HG02798 (cell line): Measurements from ENCODE around the gene MAGI2.

ENCODE experiments used
- ATAC-seq: cut with Tn5 transposase; IDR thresholded peaks from one replicate; pipeline ENCODE4 v1.9.1; 2021; ENCODE audit warnings: mild to moderate bottlenecking; ENCODE audit not compliant: unreplicated experiment, poor library complexity

MAGI2 gene

GRCh38 chr7:78185149-78185745, 1268.2 kb downstream of the MAGI2 start:
- ATAC-seq = no peak

- no peak for ATAC-seq
Observed at GRCh38 chr7:78184299-78184698, 1269.2 kb downstream of the MAGI2 start.

GRCh38 chr7:78179827-78180477, 1273.5 kb downstream of the MAGI2 start:
- no peak for ATAC-seq

GRCh38 chr7:78179211-78179610, 1274.3 kb downstream of the MAGI2 start:
- no peak for ATAC-seq

DNA sequence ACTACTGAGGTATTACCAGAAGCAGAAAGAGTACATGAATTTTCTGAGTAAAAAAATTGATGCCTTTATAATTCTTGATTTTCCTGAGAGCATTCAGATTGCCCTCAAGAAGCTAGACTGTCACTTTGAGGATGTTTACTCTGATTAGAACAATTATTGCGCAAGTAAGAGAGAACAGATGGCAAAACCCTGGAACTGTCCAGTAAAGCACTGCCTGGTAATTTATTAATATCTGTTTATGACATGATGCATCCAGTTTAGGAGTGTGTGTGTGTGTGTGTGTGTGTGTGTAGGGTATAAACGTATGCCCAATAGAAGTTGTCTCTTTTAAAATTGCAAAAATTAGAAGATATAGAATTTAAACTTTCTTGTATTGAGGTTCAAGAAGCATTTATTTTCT, 1275.1 kb downstream of the MAGI2 start:
- no peak for ATAC-seq

DNA sequence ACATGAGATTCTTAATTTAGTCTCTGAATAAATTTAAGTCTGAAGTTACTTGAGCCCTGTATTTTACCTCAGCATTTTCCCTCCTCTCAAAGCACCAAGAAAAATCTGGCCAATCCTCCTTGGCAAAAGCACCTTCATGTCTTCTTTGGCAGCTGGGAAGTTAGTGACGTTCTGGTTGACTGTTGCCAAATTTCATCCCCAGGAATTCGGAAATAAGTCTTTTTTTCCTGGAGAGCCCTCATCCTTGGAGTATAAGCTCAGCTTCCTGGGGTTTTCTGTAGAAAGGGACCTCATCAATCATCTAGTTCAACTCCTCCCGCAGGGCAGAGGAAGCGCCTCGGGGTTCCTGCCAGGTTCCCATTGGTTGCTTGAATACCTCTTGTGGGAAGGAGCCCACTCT, 1277.3 kb downstream of the MAGI2 start:
- no peak for ATAC-seq

- no peak for ATAC-seq
Observed at GRCh38 chr7:78175330-78176100, 1278.0 kb downstream of the MAGI2 start.

GRCh38 chr7:78173666-78174065, 1279.8 kb downstream of the MAGI2 start:
- ATAC-seq = no peak

GRCh38 chr7:78172933-78173591, 1280.4 kb downstream of the MAGI2 start:
- ATAC-seq = no peak

DNA sequence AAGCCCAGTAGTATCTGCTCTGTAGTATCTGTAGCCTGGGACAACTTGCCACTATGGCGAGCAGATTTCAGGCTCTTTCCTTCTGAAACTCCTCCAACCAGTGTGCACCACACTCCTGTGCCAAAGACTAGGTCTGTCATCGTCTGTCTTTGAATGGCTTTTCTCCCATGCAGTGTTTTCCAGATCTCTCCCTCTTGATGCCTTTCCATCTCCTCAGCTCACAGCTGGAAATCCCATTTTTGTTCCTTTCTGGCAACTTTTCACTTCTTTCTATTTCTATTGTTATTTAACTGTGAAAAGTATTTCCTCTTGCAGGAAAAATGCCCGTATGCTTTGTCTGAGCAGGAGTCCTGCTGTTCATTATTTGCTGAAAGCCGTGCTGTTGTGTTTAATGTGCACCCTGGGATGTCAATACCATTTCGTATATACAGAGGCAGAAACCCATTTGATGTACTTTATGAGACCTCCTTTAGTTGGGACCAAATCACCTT, 1281.2 kb downstream of the MAGI2 start:
- ATAC-seq = no peak

GRCh38 chr7:78171398-78171797, 1282.1 kb downstream of the MAGI2 start:
- ATAC-seq = no peak

GRCh38 chr7:78170815-78171214, 1282.7 kb downstream of the MAGI2 start:
- ATAC-seq = no peak

DNA sequence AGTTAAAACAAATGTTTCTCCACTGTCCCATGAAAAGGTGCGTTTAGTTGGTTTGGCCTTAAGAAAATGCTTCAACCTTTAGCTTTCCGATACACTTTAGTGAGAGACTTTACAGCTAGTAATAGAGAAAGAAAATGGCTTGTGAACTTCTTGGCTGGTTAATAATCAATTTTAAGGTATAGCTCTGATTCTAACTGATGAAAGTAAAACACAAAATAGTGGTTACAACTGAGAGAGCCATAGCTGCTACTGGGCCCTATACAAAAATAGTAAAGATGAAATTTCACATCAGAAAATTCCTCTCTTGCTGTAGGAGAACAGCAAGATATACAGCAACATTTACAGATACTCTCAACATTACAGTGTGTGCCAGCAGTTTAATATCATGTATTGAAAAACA, 1283.5 kb downstream of the MAGI2 start:
- ATAC-seq = no peak

- ATAC-seq = no peak
Observed at GRCh38 chr7:78168865-78169264, 1284.6 kb downstream of the MAGI2 start.

DNA sequence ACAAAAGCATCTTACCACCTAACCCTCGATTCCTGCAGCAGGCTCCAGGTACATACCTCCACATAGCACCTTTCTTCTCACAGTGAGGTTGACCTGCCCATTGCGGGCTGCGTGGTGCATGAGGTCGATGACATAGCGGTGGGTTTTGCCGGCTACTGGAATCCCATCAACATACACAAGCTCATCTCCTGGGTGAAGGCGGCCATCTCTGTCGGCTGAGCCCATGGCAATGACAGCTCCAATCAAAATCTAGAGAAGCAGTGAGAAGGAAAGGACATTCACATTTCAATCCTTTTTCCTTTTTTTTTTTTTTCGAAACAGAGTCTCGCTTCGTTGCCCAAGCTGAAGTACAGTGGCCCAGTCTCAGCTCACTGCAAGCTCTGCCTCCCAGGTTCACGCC, 1285.6 kb downstream of the MAGI2 start:
- ATAC-seq = no peak

DNA sequence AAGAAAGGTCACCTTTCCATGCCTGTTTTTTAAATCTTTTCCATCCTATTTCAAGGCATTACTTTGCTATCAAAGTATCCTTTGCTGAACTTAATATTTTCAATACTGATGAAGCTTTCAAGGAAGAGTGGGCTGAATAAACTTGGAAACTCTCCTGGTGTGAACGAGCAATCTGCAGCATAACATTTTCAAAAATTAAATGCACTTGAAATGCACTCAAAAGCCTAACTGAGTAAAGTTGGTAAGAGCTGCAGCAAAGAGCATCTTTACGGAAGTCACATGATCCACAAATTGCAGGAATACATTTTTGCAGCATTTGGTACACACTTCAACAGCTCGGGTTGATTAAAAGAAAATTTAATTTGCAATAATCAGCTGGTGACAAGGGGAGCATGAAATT, 1287.6 kb downstream of the MAGI2 start:
- no peak for ATAC-seq

DNA sequence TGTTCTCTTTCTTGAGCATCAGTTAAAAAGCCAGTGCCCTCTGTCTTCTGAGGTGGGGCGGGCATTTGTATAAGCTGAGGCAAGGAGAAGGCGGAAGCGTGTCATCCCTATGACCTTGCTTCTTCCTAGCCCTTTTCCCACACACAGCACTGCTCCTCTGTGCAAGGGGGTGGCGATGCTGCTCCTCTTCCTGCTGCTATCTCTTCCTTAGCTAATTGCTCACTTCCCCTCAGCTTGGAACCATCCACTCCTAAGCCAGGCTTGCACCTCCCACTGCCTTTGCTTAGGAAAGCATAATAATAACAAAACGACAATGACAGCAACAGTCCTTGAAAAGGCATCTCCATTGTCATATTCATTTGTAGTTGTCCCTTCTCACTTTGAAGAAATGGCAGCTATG, 1288.0 kb downstream of the MAGI2 start:
- ATAC-seq = no peak

GRCh38 chr7:78164459-78164858, 1289.0 kb downstream of the MAGI2 start:
- ATAC-seq = no peak

DNA sequence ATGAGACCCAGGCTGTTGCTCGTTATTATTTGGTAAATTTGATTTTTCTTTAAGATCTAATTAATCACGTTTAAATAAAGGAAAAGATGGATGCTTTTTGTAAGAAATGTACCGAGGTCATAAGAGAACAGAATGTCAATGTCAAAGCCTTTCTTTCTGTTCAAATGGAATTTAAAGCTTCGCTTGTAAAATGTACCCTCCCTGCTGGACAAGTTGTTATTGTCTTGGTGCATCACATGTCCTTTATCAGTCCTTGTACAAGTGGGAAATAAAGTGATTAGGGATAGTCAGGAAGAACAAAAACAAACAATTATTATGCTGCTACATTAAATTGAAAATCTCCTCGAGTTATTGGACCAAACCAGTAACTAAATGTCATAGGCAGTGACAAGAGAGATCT, 1291.7 kb downstream of the MAGI2 start:
- ATAC-seq = no peak

GRCh38 chr7:78159545-78159944, 1293.9 kb downstream of the MAGI2 start:
- no peak for ATAC-seq

DNA sequence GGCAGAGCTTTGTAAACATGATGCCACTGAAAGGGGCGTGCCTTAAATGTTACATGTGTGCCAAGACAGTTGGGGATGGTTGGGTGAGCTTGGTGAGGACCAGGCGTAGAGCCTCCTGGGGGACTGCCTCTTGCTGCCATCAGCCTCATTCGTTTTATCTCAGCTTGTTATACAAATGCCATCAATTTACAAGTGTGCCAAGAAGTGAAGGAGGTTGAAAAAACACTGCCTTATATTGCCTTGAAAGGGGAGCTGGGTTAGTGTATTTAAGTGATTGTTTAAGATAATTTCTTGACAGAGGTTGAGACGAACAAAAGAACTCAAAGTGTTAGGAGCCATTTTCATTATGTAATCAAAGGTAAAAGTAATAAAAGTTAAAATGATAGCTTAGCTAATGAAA, 1300.2 kb downstream of the MAGI2 start:
- no peak for ATAC-seq
